ENCODE measurements around the gene MSX1.

GRCh38 chr4:4867375-4868039, 8.0 kb downstream of the MSX1 start:
- TF ChIP-seq POLR2A (IDR thresholded peaks at IDR 0.05) (no peak), CTCF (IDR thresholded peaks at IDR 0.05 in 4 of 5, conservative IDR thresholded peaks at IDR 0.05 in 1 of 5) (no peak)
